ENCODE measurements around the gene PLCXD1.

DNA sequence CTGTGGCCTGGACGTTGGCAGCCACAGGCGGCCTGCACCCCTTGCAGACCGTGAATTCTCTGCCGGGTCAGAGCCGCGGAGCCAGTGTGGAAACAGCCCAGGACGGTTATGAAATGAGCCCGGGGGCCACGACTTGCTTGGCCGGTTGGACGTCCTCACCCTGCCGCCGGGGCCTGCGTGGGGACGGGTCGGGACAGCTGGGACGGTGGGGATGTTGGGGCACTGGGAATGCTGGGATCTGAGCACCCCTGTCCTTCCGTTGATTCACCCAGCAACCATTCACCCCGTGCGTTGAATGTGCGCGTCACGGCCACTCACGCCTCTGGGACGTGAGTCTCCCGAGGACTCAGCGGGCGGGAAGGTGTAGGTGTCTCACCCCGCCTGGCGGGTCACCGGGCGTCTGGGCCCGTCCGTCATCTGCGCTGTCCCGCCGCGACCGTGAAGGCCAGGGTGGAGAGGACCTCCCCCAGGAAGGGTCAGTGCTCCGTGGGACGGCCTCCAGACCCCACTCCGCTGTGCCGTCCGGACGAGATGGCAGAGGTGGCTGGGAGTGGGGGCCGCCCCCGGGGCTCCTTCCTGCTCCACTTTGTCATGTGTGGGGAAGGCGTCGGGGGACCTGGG, 4.5 kb upstream of the PLCXD1 start:
- TF ChIP-seq POLR2A (IDR thresholded peaks at IDR 0.05; ENCODE audit: low read length) (peak; percentile 28), EHMT2 (IDR thresholded peaks at IDR 0.05; ENCODE audit: low read depth) (no peak), RCOR1 (IDR thresholded peaks at IDR 0.05; ENCODE audit: low read depth, low read length) (no peak), CBX2 (IDR thresholded peaks at IDR 0.05; ENCODE audit: borderline replicate concordance, low read depth) (no peak), RNF2 (IDR thresholded peaks at IDR 0.05; ENCODE audit: borderline replicate concordance, low read depth) (no peak), RAD21 (conservative IDR thresholded peaks at IDR 0.05 in 1 of 2, IDR thresholded peaks at IDR 0.05 in 1 of 2) (no peak), MAZ (IDR thresholded peaks at IDR 0.05; ENCODE audit: borderline replicate concordance, low read depth, low read length) (no peak), RFX5 (IDR thresholded peaks at IDR 0.05) (peak; percentile 73; the same call in 1 of the 2 replicates)
- TF ChIP-seq, protein P1, sequence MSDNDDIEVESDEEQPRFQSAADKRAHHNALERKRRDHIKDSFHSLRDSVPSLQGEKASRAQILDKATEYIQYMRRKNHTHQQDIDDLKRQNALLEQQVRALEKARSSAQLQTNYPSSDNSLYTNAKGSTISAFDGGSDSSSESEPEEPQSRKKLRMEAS (IDR thresholded peaks at IDR 0.05), result no peak; the same call in 1 of the 2 replicates
- TF ChIP-seq, protein P2, sequence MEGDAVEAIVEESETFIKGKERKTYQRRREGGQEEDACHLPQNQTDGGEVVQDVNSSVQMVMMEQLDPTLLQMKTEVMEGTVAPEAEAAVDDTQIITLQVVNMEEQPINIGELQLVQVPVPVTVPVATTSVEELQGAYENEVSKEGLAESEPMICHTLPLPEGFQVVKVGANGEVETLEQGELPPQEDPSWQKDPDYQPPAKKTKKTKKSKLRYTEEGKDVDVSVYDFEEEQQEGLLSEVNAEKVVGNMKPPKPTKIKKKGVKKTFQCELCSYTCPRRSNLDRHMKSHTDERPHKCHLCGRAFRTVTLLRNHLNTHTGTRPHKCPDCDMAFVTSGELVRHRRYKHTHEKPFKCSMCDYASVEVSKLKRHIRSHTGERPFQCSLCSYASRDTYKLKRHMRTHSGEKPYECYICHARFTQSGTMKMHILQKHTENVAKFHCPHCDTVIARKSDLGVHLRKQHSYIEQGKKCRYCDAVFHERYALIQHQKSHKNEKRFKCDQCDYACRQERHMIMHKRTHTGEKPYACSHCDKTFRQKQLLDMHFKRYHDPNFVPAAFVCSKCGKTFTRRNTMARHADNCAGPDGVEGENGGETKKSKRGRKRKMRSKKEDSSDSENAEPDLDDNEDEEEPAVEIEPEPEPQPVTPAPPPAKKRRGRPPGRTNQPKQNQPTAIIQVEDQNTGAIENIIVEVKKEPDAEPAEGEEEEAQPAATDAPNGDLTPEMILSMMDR (IDR thresholded peaks at IDR 0.05), result no peak

Measured in A549 (cell line).